Gastrocnemius medialis (tissue), 4 donors: ENCODE data around the gene INHA. TPM values are rescaled to one million over a fixed set of nuclear protein-coding genes. Genes with fewer than 3 reads are reported as not detected.

Experiments used
- ATAC-seq, 2 donors: fragments of 150-250 bp; one replicate each; pipeline ENCODE4 v1.9.1; 2016
- DNase-seq, 2 donors: peaks; one replicate each; pipeline ENCODE4 v3.0.0-alpha.2; 2019
- H3K27ac ChIP-seq, 4 donors: fragments of 200-600 bp; sonication (generic); 1 replicate in 1 of 4; 2 replicates in 3 of 4; pipeline ENCODE4 v1.5.1; 2016 to 2018; ENCODE audit warnings: mild to moderate bottlenecking in 2 of 4, moderate library complexity in 1 of 4
- H3K27me3 ChIP-seq, 3 donors: fragments of 200-600 bp; sonication (generic) in 2 of 3; 1 replicate in 1 of 3; 2 replicates in 2 of 3; pipeline versions ENCODE4 v1.5.1 to v1.6.0; 2016 to 2019; ENCODE audit warnings: mild to moderate bottlenecking in 1 of 3, moderate library complexity in 1 of 3
- H3K36me3 ChIP-seq, 2 donors: fragments of 200-600 bp; sonication (generic) in 1 of 2; one replicate each; pipeline ENCODE4 v1.5.1; 2017 to 2018
- H3K4me1 ChIP-seq, 2 donors: fragments of 200-600 bp; sonication (generic) in 1 of 2; one replicate each; pipeline ENCODE4 v1.5.1; 2016 to 2017; ENCODE audit warnings: mild to moderate bottlenecking in 2 of 2
- H3K4me3 ChIP-seq, 4 donors: fragments of 200-600 bp; sonication (generic) in 3 of 4; 1 replicate in 1 of 4; 2 replicates in 3 of 4; pipeline ENCODE4 v1.5.1; 2016 to 2019; ENCODE audit warnings: mild to moderate bottlenecking in 2 of 4
- H3K9me3 ChIP-seq, 3 donors: fragments of 200-600 bp; sonication (generic) in 2 of 3; 1 replicate in 1 of 3; 2 replicates in 2 of 3; pipeline ENCODE4 v1.5.1; 2016 to 2019
- CTCF ChIP-seq, 5 experiments: fragments of 450-650 bp in 3 of 5; fragments of 200-600 bp in 2 of 5; sonication (generic) in 2 of 5; IDR thresholded peaks in 4 of 5; conservative IDR thresholded peaks in 1 of 5; 1 replicate in 4 of 5; 2 replicates in 1 of 5; pipeline ENCODE4 v1.5.1; 2016 to 2019; ENCODE audit warnings: antibody characterized with exemption in 5 of 5, mild to moderate bottlenecking in 3 of 5, moderate library complexity in 3 of 5
- POLR2A ChIP-seq, 2 donors: fragments of 450-650 bp; IDR thresholded peaks; one replicate each; pipeline ENCODE4 v1.6.1; 2017; ENCODE audit warnings: antibody characterized with exemption in 2 of 2, mild to moderate bottlenecking in 2 of 2, moderate library complexity in 2 of 2
- in situ Hi-C, 4 donors: fragments of 200-750 bp; cut with MboI; loops; one replicate each; pipeline versions ENCODE4 v1.15.0 to v1.8.0; 2017; ENCODE audit warnings: low sequenced_read_pairs in 4 of 4
- intact Hi-C: fragments of 100-400 bp; cut with DNase I; formaldehyde crosslinking; loops from one replicate; pipeline ENCODE4 v1.15.1; 2023; ENCODE audit warnings: low total_unique reads
- total RNA-seq, 4 donors: library from RNA; depleted of rRNA; stranded (reverse); fragments of >200 nt; gene quantifications; one replicate each; pipeline versions ENCODE4 v1.1.0 to v1.2.3, GENCODE V29; 2016

INHA gene
- total RNA-seq, 4 donors from 2014 or later, result 0.29 to 3.5 TPM; not detected in 2

GRCh38 chr2:219611306-219611705, 39.2 kb downstream of the INHA start:
- no peaks in the 10 kb centered on the region for H3K9me3 ChIP-seq

GRCh38 chr2:219611866-219612576, 39.9 kb downstream of the INHA start:
- H3K27me3 ChIP-seq, result no peaks in the 10 kb centered on the region
- intact Hi-C loops (no loop called here), in situ Hi-C loops (no loop called here)
- TF ChIP-seq POLR2A (IDR thresholded peaks at IDR 0.05), result no peak
- no peak for TF ChIP-seq CTCF (IDR thresholded peaks at IDR 0.05 in 4 of 5, conservative IDR thresholded peaks at IDR 0.05 in 1 of 5)
- H3K4me3 ChIP-seq, result no peak overlapping the region
- H3K27ac ChIP-seq, result no peak overlapping the region
- H3K9me3 ChIP-seq, result no peaks in the 10 kb centered on the region
- peaks cover 0 to 4% of the 10 kb centered on the region in 2 donors for H3K4me1 ChIP-seq
- peaks cover 0 to 63% of the 10 kb centered on the region in 2 donors for H3K36me3 ChIP-seq
- ATAC-seq (no peak), DNase-seq (no peak)

More at GRCh38 chr2:219611306-219611705, 39.2 kb downstream of the INHA start:
- in situ Hi-C loops, result no loop called here
- no peak for DNase-seq
- peaks cover 0 to 68% of the 10 kb centered on the region in 2 donors for H3K36me3 ChIP-seq
- H3K27ac ChIP-seq, result no peak overlapping the region
- peaks cover 0 to 4% of the 10 kb centered on the region in 2 donors for H3K4me1 ChIP-seq
- no peak for ATAC-seq
- intact Hi-C loops, result no loop called here
- TF ChIP-seq POLR2A (IDR thresholded peaks at IDR 0.05) (no peak), CTCF (IDR thresholded peaks at IDR 0.05 in 4 of 5, conservative IDR thresholded peaks at IDR 0.05 in 1 of 5) (no peak)
- no peak overlapping the region for H3K4me3 ChIP-seq
- H3K27me3 ChIP-seq, result no peaks in the 10 kb centered on the region

- in situ Hi-C loops, result no loop called here
- ATAC-seq (no peak), DNase-seq (no peak)
Measured at GRCh38 chr2:219612577-219613286, 40.6 kb downstream of the INHA start.

GRCh38 chr2:219613461-219614070, 41.5 kb downstream of the INHA start:
- Histone ChIP-seq H3K27ac (no peak overlapping the region), H3K4me1 (peaks cover 0 to 4% of the 10 kb centered on the region in 2 donors), H3K9me3 (no peaks in the 10 kb centered on the region), H3K4me3 (no peak overlapping the region), H3K36me3 (peaks cover 0 to 49% of the 10 kb centered on the region in 2 donors), H3K27me3 (no peaks in the 10 kb centered on the region)
- DNase-seq (no peak), ATAC-seq (no peak)
- intact Hi-C loops (no loop called here), in situ Hi-C loops (no loop called here)
- TF ChIP-seq CTCF (IDR thresholded peaks at IDR 0.05 in 4 of 5, conservative IDR thresholded peaks at IDR 0.05 in 1 of 5) (no peak), POLR2A (IDR thresholded peaks at IDR 0.05) (no peak)

More at GRCh38 chr2:219612577-219613286, 40.6 kb downstream of the INHA start:
- H3K36me3 ChIP-seq, result peaks cover 0 to 56% of the 10 kb centered on the region in 2 donors
- no peak overlapping the region for H3K4me3 ChIP-seq
- H3K9me3 ChIP-seq, result no peaks in the 10 kb centered on the region
- H3K4me1 ChIP-seq, result peaks cover 0 to 4% of the 10 kb centered on the region in 2 donors
- intact Hi-C loops, result no loop called here
- H3K27me3 ChIP-seq, result no peaks in the 10 kb centered on the region
- no peak overlapping the region for H3K27ac ChIP-seq
- TF ChIP-seq POLR2A (IDR thresholded peaks at IDR 0.05), result no peak
- no peak for TF ChIP-seq CTCF (IDR thresholded peaks at IDR 0.05 in 4 of 5, conservative IDR thresholded peaks at IDR 0.05 in 1 of 5)
